ENCODE data around the gene ATP9A. TPM values are rescaled to one million over a fixed set of nuclear protein-coding genes. Genes with fewer than 3 reads are reported as not detected.

The ATP9A gene
- polyA plus RNA-seq, 3 donors = 0.04 TPM; not detected in 2

DNA sequence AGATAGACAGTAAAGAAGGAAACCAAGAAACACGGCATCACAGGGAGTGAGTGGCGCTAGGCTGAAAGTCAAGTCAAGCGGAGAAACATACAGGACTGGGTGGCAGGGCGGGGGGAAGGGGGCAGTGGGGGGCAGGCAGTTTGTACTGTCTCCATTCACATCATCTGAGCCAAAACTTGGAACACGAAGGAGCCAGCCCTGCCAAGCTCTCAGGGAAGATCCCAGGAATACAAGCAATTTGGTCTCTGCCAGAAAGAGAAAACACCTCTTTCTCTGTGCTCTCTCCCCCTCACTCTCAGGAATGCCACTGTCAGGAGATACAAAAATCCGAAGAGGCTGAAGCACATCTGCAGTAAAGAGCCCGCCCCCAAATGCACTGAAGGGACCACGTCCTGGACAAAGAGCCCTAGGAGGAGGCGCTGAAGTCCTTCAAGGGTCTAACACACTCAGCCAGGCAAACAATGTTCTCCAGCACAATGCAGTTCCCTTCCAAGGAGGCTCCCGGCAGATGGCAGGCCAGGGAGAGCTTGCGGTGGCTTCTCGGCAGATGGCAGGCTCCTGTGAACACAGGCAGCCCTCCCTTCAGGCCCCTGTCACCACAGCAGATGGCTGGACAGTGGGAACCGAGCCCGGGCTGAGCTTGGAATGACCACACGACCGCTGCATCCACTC lies 90.0 kb downstream of the ATP9A start:
- 93% methylated on average over 12 of the region's 16 CpGs for WGBS (ENCODE audit: insufficient coverage)
- Histone ChIP-seq H3K79me2 (ENCODE audit: insufficient read depth, low read length) (no peaks in the 10 kb centered on the region), H3K4me3 (replicated peaks in 1 of 3; ENCODE audit: low read depth in 2 of 3, low read length in 3 of 3) (no peak overlapping the region), H3K27ac (ENCODE audit: low read depth in 1 of 2, low read length in 2 of 2) (no peak overlapping the region), H4K20me1 (ENCODE audit: insufficient read depth, low read length) (no peaks in the 10 kb centered on the region), H3K4me2 (replicated peaks; ENCODE audit: extremely low read depth, low read length, poor library complexity, severe bottlenecking) (no peak overlapping the region), H3K27me3 (ENCODE audit: control insufficient read depth in 2 of 2, insufficient read depth in 2 of 2, low read length in 2 of 2) (no peaks in the 10 kb centered on the region), H3K9ac (ENCODE audit: insufficient read depth, low read length, poor library complexity, severe bottlenecking) (no peak overlapping the region), H2AFZ (ENCODE audit: insufficient read depth, low read depth, low read length, poor library complexity, severe bottlenecking) (no peak overlapping the region), H3K4me1 (ENCODE audit: control insufficient read depth in 1 of 2, insufficient read depth in 2 of 2, low read length in 2 of 2) (no peaks in the 10 kb centered on the region), H3K9me3 (replicated peaks in 1 of 2; ENCODE audit: control insufficient read depth in 1 of 2, insufficient read depth in 1 of 2, low read length in 2 of 2) (no peaks in the 10 kb centered on the region), H3K36me3 (replicated peaks in 1 of 2; ENCODE audit: control insufficient read depth in 1 of 2, insufficient read depth in 2 of 2, low read length in 2 of 2) (no peaks in the 10 kb centered on the region)
- H3K4me1 Mint-ChIP-seq = no peaks in the 10 kb centered on the region
- TF ChIP-seq, protein P1, sequence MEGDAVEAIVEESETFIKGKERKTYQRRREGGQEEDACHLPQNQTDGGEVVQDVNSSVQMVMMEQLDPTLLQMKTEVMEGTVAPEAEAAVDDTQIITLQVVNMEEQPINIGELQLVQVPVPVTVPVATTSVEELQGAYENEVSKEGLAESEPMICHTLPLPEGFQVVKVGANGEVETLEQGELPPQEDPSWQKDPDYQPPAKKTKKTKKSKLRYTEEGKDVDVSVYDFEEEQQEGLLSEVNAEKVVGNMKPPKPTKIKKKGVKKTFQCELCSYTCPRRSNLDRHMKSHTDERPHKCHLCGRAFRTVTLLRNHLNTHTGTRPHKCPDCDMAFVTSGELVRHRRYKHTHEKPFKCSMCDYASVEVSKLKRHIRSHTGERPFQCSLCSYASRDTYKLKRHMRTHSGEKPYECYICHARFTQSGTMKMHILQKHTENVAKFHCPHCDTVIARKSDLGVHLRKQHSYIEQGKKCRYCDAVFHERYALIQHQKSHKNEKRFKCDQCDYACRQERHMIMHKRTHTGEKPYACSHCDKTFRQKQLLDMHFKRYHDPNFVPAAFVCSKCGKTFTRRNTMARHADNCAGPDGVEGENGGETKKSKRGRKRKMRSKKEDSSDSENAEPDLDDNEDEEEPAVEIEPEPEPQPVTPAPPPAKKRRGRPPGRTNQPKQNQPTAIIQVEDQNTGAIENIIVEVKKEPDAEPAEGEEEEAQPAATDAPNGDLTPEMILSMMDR (IDR thresholded peaks at IDR 0.05) = no peak
- no peak for DNase-seq
- no peaks in the 10 kb centered on the region for H3K9me3 Mint-ChIP-seq
- no peak overlapping the region for H3K27ac Mint-ChIP-seq
- intact Hi-C loops (cut with micrococcal nuclease) = no loop called here
- no peaks in the 10 kb centered on the region for H3K36me3 Mint-ChIP-seq
- H3K4me3 Mint-ChIP-seq = no peak overlapping the region
- no peaks in the 10 kb centered on the region for H3K27me3 Mint-ChIP-seq (ENCODE audit: low read depth in 3 of 3)

DNA sequence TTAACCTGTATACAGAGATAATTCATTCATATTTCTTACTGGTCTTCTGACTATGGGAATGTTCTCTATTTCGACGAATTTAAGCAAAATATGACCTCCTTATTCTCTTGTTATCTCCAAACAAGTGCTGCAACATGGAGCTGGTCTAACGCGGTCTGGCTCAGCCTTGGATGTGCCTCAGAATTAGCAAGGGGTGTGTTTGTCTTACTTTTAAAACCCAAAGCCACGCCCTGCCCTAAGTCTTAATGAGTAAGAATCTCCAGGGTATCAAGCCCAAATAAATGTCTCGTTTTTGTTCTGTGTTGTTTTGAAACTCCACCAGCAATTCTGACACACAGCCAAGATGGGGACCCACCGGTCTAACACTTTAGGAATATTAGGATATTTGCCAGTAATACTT lies 99.2 kb downstream of the ATP9A start:
- intact Hi-C loops (cut with micrococcal nuclease) = no loop called here
- H4K20me1 ChIP-seq (ENCODE audit: insufficient read depth, low read length) = no peaks in the 10 kb centered on the region
- Mint-ChIP-seq H3K4me3 (no peak overlapping the region), H3K9me3 (no peaks in the 10 kb centered on the region), H3K27ac (peak overlapping the region in 1 of 7 donors; percentile 38), H3K27me3 (ENCODE audit: low read depth in 3 of 3) (peaks cover 0 to 13% (median 1%) of the 10 kb centered on the region in 3 donors), H3K36me3 (no peaks in the 10 kb centered on the region), H3K4me1 (no peaks in the 10 kb centered on the region)
- H2AFZ ChIP-seq (ENCODE audit: insufficient read depth, low read depth, low read length, poor library complexity, severe bottlenecking) = no peak overlapping the region
- TF ChIP-seq, protein P1 (IDR thresholded peaks at IDR 0.05) = no peak
- no peaks in the 10 kb centered on the region for H3K4me1 ChIP-seq (ENCODE audit: control insufficient read depth in 1 of 2, insufficient read depth in 2 of 2, low read length in 2 of 2)
- no peaks in the 10 kb centered on the region for H3K79me2 ChIP-seq (ENCODE audit: insufficient read depth, low read length)
- no peaks in the 10 kb centered on the region for H3K27me3 ChIP-seq (ENCODE audit: control insufficient read depth in 2 of 2, insufficient read depth in 2 of 2, low read length in 2 of 2)
- H3K27ac ChIP-seq (ENCODE audit: low read depth in 1 of 2, low read length in 2 of 2) = no peak overlapping the region
- no CpG with 5 or more reads among the region's 7 CpGs for WGBS (ENCODE audit: insufficient coverage)
- H3K9me3 ChIP-seq (replicated peaks in 1 of 2; ENCODE audit: control insufficient read depth in 1 of 2, insufficient read depth in 1 of 2, low read length in 2 of 2) = no peaks in the 10 kb centered on the region
- H3K4me2 ChIP-seq (replicated peaks; ENCODE audit: extremely low read depth, low read length, poor library complexity, severe bottlenecking) = no peak overlapping the region
- DNase-seq = no peak
- H3K9ac ChIP-seq (ENCODE audit: insufficient read depth, low read length, poor library complexity, severe bottlenecking) = no peak overlapping the region
- H3K4me3 ChIP-seq (replicated peaks in 1 of 3; ENCODE audit: low read depth in 2 of 3, low read length in 3 of 3) = no peak overlapping the region
- H3K36me3 ChIP-seq (replicated peaks in 1 of 2; ENCODE audit: control insufficient read depth in 1 of 2, insufficient read depth in 2 of 2, low read length in 2 of 2) = no peaks in the 10 kb centered on the region
